GM19467 (cell line): ENCODE results near the gene TAF1D.

ENCODE experiments used
- ATAC-seq: cut with Tn5 transposase; IDR thresholded peaks from one replicate; pipeline ENCODE4 v1.9.1; 2021; ENCODE audit warnings: mild to moderate bottlenecking, moderate library complexity; ENCODE audit not compliant: unreplicated experiment

Gene TAF1D

DNA sequence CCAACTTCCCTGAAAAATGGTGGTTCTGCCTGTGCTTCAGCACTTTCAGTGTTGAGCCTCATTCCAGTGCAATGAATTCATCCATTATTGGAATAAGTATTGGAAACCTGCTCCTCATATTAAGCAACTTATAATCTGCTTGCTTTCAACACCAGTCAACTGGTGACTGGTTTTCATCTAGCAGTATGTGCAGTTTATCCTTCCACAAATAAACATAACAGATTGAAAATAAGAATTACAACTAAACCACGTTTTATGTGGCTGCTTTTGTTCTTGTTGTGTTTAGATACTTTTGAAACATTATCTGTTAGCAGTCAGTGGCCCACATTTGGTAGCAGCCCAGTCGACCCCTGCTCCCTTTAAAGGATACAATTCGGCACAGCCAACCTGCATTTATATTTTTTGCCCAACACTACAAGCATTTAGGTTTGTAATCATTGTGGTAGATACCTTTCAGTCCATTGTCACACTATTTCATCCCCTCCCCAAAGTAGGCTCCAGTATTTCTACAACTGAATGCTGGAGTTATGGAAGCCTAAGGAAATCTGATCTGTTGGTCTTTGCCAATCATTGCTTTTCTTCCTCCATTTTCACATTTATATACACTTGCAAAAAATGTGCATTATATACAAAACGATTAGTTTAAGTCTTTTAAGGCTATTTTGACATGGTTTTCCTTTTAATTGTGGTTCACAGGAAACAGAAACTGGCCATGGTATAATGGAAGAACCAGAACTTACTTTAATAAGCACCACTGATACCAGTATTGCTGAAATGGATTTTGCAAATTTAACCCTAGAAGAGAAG is 13.1 kb downstream of the TAF1D start:
- ATAC-seq, result no peak

DNA sequence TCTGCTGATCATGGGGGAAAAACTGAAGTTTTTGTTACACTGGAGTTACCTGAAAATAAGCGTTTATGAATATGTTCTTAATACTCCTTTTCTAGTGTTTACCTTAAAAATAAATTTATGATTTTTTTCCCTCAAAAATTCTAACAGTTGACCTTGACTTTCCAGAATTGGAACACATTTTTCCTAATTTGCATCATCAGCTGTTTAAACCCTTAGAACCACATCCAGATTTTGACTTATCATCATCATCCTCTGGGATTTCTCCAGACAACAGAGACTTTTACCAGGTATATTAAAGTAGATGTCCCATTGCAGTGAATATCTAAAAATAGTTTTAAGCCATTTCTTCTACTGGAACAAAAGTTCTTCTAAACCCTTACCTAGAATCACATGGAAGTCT is 17.2 kb downstream of the TAF1D start:
- ATAC-seq, result no peak

DNA sequence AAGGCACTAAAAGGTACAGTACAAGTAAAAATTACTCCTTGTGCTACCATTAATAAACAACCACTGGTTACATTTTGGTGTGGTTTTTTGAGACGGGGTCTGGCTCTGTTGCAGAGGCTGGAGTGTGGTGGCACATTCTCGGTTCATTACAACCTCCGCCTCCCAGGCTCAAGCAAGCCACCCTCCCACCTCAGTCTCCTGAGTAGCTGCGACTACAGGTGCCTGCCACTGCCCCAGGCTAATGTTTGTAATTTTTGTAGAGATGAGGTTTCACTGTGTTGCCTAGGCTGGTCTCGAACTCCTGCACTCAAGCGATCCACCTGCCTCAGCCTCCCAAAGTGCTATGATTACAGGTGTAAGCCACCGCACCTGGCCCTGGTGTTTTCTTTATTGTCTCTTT is 20.8 kb downstream of the TAF1D start:
- no peak for ATAC-seq

DNA sequence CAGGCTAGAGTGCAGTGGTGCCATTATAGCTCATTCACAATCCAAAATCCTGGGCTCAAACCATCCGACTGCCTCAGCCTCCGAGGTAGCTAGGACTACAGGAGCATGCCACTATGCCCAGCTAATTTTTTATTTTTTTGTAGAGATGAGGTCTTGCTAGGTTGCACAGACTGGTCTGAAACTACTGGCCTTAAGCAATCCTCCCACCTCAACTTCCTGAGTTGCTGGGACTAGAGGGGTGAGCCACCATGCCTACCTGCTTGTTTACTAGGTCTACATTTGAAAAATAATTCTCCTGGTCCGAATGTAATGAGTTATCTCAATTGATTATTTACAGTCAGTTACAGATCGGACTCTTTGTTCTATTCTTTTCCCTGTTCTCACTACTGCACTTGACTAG is 22.0 kb downstream of the TAF1D start:
- no peak for ATAC-seq

DNA sequence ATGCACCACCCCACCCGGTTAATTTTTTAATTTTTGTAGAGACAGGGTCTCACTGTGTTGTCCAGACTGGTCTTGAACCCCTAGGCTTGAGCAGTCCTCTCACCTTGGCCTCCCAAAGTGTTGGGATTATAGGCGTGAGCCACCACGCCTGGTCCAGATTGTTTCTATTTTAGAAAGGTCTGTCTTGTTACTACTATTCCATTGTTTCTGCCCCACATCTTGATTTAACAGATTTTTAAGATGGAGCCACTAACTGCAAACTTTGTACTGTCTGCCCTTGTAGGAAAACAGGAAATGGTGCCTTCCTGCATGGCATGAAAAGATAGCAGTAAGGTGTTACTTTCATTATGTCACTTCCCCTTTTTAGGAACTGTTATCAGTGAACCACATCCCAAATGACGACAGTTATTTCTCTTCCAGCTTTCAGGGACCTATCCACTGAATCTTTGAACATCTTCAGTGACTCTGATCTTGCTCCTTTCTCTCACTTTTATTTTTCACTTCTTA is 23.2 kb downstream of the TAF1D start:
- peak; percentile 89 for ATAC-seq

DNA sequence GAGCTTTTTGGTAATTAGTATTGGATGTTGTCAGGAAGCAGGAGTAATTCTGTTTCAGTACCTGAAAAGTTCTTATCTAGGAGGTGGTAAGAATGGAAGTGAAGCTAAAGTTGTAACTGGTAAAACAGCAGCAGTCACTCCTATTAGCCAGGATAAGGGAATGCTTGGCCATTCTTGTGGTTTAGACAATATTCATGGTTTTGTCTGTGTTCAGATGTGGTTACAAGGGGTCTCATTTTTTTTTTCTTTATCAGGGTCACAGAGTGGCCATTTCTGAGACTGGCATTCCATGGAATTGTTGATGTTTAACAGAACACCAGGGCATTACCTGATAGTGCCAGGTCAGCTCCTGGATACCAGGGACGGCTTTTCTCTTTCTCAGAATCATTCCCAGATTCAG is 23.8 kb downstream of the TAF1D start:
- no peak for ATAC-seq

DNA sequence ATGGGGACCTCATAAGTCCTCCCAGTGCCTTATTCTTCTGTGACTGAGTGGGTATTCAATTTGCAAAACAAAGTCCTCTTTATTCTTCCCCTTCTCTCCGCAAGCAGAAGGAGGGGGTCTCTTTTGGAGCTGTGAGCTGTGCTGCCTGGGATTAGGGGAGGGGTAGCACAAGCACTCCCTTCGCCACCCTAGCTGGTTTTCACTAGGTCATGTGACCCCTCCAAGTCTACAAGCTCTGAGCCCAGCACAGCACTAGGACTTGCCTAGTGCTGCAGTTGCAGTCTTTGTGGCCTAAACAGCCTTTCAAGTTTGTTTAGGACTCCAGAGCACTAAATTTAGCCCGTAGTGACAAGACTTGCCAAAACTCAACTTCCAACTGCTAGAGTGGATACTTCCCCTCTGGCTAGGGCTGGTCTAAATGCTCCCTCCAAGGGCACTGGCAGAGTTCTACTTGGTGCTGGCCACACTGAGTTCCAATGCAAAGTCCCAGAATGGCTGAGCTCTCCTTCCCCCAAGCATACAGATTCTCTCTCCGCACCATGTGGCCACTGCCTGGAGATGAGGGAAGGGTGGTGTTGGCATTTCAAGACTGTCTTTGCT is 25.4 kb downstream of the TAF1D start:
- no peak for ATAC-seq

DNA sequence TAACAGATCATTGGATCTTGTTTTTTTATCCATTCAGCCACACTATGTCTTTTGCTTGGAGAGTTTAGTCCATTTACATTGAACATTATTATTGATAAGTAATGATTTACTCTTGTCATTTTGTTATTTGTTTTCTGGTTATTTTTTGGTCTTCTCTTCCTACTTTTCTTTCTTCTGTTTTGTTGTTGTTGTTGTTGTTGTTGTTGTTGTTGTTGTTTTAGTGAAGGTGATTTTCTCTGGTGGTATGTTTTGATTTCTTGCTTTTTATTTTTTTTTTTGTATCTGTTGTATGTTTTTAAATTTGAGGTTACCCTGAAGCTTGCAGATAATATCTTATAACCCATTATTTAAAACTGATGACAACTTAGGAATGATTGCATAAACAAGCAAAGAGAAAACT is 28.6 kb downstream of the TAF1D start:
- ATAC-seq, result no peak

DNA sequence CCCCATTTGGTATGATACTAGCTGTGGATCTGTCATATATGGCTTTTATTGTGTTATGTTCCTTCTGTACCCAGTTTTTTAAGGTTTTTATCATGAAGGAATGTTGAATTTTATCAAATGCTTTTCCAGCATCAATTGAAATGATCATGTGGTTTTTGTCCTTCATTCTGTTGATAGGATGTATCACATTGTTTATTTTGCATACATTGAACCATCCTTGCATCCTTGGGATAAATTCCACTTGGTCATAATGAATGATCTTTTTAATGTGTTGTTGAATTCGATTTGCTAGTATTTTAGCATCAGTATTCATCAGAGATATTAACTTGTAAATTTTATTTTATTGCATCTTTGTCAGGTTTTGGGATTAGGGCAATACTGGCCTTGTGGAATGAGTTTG is 31.1 kb downstream of the TAF1D start:
- ATAC-seq, result no peak

DNA sequence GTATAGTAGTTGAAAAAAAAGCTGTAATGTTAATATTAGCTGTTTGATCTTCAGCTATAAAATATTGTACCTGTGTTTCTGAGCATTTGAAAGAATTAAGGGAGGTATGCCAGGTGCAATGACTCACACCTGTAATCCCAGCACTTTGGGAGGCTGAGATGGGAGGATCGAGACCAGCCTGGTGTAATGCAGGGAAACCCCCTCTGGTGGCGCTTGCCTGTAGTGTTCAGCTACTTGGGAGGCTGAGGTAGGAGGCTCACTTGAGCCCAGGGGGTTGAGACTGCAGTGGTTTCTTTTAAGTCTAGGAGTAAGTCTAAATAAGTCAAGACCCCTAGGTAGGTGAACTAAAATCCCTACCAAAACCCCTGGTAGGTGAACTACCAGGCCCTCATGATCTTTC is 37.1 kb downstream of the TAF1D start:
- no peak for ATAC-seq

DNA sequence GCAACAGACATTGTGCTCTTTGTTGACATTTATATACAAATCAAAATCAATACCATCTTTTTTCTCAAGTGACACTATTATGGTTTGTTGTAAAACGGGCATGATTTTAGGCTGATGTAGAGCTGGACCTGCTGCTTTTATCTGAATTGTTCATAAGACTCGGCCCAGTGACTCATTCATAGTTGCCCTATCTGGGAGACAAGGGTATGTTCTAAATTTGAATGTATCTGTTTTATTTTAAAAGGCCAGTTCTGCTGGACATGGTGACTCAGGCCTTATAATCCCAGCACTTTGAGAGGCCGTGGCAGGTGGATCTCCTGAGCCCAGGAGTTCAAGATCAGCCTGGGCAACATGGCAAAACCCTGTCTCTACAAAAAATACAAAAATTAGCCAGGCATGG is 40.5 kb downstream of the TAF1D start:
- ATAC-seq, result no peak

DNA sequence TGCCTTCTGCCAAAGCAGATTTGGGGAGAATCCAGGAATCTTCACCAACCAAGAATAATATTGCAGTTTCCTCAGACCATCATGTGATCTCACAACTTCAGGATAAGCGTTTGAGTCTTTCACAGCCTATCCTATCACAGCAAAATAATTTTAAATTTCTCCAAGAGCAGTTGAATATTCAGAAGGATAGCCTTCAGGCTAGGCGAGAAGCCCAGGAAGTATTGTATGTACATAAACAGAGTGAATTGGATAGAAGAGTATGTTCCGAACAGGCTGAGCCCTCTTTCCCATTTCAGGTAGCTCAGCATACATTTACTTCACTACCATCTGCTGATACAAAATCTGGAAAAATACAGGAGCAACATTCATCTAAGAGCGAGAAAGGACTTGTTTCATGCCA is 43.7 kb downstream of the TAF1D start:
- no peak for ATAC-seq

DNA sequence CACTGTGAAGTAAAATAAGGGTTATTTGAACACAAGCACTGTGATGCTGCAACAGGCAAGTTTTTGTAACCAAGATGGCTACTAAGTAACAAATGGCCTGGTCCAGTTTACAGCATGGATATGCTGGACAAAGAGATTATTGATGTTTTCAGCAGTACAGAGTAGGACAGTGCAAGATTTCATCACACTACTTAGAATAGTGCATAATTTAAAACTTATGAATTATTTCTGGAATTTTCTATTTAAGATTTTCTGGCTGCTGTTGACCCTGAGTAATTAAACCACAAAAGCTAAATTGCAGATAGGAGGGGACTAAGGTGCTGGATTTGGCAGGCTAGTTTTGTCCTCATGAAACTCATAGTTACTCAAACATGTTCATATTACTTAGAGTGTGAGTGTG is 46.7 kb downstream of the TAF1D start:
- no peak for ATAC-seq

DNA sequence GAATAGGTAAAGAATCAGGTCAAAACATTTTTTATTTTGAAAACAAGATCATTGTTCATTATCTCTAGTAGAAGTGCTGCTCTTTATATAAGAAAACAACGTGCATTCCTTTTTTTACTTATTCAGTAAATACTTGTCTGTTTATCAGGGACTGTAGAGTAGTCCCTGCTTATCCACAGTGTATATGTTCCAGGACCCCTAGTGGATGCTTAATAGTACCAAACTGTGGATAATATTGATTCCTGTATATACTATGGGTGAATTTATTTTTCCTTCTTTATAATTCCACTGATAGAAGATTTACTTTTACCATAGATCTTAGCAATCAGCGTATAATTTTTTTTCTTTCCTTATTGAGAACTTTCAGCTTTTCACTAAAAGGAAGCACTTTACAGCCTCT is 47.2 kb downstream of the TAF1D start:
- ATAC-seq, result no peak

DNA sequence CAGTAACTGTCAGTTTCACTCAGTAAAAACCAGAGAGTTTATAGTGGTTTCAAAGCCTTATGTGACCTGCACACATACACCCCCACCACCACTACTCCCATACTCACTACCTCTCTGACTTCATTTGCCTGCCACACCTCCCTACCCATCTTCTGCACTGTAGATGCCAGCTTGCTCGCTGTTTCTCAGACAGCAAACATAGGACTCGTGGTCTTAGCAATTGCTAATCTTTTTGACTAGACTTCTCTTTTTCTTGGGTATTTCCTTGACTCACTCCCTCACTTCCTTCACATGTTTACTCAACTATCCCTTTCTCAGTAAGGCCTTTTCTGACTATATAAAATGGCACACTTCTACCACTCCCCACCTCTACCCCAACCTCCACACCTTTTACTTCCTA is 52.1 kb downstream of the TAF1D start:
- no peak for ATAC-seq

DNA sequence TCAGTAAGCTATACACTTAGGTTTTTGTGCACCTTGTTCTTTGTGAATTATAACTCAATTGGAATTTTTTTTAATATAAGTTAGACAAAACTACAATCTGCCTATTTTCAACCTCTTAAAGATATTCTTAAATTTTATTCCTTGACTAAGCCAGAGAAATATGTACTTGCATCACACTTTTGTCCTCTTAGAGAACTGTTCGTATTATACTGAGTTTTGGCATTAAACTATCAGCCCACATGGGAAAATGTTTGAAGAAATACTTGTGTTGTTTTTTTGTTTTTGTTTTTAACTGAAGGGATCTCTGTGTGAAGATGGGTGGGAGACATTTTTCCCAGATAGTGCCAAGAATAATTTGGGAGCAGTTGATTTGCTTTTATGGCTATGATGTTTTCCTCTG is 54.5 kb downstream of the TAF1D start:
- ATAC-seq, result no peak

DNA sequence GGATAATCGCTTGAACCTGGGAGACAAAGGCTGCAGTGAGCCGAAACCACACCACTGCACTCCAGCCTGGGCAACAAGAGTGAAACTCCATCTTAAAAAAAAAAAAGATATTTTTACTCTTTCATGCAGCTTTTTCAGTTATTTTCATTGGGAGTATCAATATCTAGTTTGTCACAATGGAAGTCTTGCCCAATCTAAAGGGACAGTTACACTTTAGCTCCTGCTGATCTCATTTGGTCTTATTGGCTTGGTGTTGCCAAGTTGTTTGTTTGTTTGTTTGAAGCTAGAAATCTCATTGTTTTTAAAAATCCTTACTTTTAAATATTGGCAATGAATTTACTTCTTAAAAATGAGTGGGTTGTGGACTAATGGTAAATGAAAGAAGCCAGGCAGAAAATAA is 55.1 kb downstream of the TAF1D start:
- no peak for ATAC-seq
